Measurements from ENCODE around the gene HSPBP1. TPM values are rescaled to one million over a fixed set of nuclear protein-coding genes. Genes with fewer than 3 reads are reported as not detected.

The HSPBP1 gene
- total RNA-seq, 1 experiment from 2014 or later = 63.0 TPM

DNA sequence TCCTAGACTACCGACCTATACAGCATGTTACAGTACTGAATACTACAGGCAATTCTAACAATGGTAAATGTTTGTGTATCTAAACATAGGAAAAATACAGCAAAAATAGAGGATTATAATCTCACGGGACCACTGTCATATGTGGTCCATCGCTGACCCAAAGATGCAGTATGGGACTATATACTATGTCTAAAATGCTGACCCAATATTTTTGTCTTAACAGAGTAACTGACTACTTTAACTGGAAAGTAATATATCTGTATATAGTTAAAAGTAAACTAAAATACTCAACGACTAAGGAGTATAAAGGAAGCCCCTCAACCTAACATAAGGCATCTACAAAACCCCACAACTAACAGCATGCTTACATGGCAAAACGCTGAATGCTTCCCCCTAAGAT, 46.9 kb downstream of the HSPBP1 start:
- DNase-seq (ENCODE audit: low read depth, low spot score) = no peak
- Histone ChIP-seq H3K36me3 (ENCODE audit: control insufficient read depth in 1 of 2, insufficient read depth in 2 of 2, low read length in 2 of 2) (peaks cover 22 to 41% of the 10 kb centered on the region in 2 experiments), H3K79me2 (ENCODE audit: insufficient read depth, low read length) (peaks cover 4% of the 10 kb centered on the region; the same call in 1 of the 2 replicates), H2AFZ (ENCODE audit: low read depth, low read length, poor library complexity, severe bottlenecking) (no peak overlapping the region), H3K9me2 (ENCODE audit: insufficient read depth) (no peaks in the 10 kb centered on the region), H3K9ac (ENCODE audit: low read length) (no peak overlapping the region), H3K4me1 (ENCODE audit: control insufficient read depth in 1 of 2, insufficient read depth in 2 of 2, low read length in 2 of 2) (no peaks in the 10 kb centered on the region), H4K20me1 (ENCODE audit: insufficient read depth) (no peaks in the 10 kb centered on the region), H3K9me3 (ENCODE audit: control insufficient read depth in 1 of 2, insufficient read depth in 1 of 2, low read depth in 1 of 2, low read length in 2 of 2) (no peaks in the 10 kb centered on the region), H3K27ac (ENCODE audit: low read depth, low read length) (no peak overlapping the region), H3K4me2 (ENCODE audit: low read length) (no peak overlapping the region), H3K27me3 (ENCODE audit: insufficient read depth, low read length) (no peaks in the 10 kb centered on the region), H3K4me3 (replicated peaks in 1 of 2; ENCODE audit: low read depth in 1 of 2, low read length in 2 of 2) (no peak overlapping the region)
- ChIA-PET CTCF (no interaction called here), RAD21 (ENCODE audit: low non-redundant PET in 1 of 2, low total read pairs in 2 of 2, uncharacterized antibody in 2 of 2, unreplicated experiment in 2 of 2) (no interaction called here), POLR2A (no interaction called here)
- no TSS peak for BruUV-seq (replicated peaks)
- intact Hi-C loops (cut with micrococcal nuclease) = no loop called here
- TF ChIP-seq YY1 (IDR thresholded peaks at IDR 0.05; ENCODE audit: extremely low read depth, insufficient replicate concordance, low read depth, low read length) (no peak), POLR2A (IDR thresholded peaks at IDR 0.05; ENCODE audit: borderline replicate concordance, extremely low read depth, insufficient read depth, insufficient read length) (no peak), EZH2 (IDR thresholded peaks at IDR 0.05) (no peak), JUND (IDR thresholded peaks at IDR 0.05) (no peak), SRF (IDR thresholded peaks at IDR 0.05; ENCODE audit: low read depth) (no peak), ZNF274 (IDR thresholded peaks at IDR 0.05; ENCODE audit: low read depth, low read length) (no peak), EZH2phosphoT487 (IDR thresholded peaks at IDR 0.05; ENCODE audit: borderline replicate concordance) (no peak), CEBPB (IDR thresholded peaks at IDR 0.05; ENCODE audit: low read depth) (no peak), SIN3A (IDR thresholded peaks at IDR 0.05; ENCODE audit: low read depth) (no peak), SP1 (IDR thresholded peaks at IDR 0.05; ENCODE audit: low read depth) (no peak), TCF7L2 (IDR thresholded peaks at IDR 0.05; ENCODE audit: borderline replicate concordance, extremely low read depth, insufficient read depth, insufficient read length) (no peak), CBX3 (IDR thresholded peaks at IDR 0.05; ENCODE audit: low read depth) (no peak)
- TF ChIP-seq, protein P1, sequence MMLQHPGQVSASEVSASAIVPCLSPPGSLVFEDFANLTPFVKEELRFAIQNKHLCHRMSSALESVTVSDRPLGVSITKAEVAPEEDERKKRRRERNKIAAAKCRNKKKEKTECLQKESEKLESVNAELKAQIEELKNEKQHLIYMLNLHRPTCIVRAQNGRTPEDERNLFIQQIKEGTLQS (IDR thresholded peaks at IDR 0.05) = no peak
- TF ChIP-seq, protein P2, sequence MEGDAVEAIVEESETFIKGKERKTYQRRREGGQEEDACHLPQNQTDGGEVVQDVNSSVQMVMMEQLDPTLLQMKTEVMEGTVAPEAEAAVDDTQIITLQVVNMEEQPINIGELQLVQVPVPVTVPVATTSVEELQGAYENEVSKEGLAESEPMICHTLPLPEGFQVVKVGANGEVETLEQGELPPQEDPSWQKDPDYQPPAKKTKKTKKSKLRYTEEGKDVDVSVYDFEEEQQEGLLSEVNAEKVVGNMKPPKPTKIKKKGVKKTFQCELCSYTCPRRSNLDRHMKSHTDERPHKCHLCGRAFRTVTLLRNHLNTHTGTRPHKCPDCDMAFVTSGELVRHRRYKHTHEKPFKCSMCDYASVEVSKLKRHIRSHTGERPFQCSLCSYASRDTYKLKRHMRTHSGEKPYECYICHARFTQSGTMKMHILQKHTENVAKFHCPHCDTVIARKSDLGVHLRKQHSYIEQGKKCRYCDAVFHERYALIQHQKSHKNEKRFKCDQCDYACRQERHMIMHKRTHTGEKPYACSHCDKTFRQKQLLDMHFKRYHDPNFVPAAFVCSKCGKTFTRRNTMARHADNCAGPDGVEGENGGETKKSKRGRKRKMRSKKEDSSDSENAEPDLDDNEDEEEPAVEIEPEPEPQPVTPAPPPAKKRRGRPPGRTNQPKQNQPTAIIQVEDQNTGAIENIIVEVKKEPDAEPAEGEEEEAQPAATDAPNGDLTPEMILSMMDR (IDR thresholded peaks at IDR 0.05 in 2 of 3, conservative IDR thresholded peaks at IDR 0.05 in 1 of 3; ENCODE audit: borderline replicate concordance in 1 of 3, insufficient read depth in 1 of 3, low read depth in 2 of 3, low read length in 2 of 3) = no peak
- TF ChIP-seq, protein P3, sequence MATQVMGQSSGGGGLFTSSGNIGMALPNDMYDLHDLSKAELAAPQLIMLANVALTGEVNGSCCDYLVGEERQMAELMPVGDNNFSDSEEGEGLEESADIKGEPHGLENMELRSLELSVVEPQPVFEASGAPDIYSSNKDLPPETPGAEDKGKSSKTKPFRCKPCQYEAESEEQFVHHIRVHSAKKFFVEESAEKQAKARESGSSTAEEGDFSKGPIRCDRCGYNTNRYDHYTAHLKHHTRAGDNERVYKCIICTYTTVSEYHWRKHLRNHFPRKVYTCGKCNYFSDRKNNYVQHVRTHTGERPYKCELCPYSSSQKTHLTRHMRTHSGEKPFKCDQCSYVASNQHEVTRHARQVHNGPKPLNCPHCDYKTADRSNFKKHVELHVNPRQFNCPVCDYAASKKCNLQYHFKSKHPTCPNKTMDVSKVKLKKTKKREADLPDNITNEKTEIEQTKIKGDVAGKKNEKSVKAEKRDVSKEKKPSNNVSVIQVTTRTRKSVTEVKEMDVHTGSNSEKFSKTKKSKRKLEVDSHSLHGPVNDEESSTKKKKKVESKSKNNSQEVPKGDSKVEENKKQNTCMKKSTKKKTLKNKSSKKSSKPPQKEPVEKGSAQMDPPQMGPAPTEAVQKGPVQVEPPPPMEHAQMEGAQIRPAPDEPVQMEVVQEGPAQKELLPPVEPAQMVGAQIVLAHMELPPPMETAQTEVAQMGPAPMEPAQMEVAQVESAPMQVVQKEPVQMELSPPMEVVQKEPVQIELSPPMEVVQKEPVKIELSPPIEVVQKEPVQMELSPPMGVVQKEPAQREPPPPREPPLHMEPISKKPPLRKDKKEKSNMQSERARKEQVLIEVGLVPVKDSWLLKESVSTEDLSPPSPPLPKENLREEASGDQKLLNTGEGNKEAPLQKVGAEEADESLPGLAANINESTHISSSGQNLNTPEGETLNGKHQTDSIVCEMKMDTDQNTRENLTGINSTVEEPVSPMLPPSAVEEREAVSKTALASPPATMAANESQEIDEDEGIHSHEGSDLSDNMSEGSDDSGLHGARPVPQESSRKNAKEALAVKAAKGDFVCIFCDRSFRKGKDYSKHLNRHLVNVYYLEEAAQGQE (IDR thresholded peaks at IDR 0.05; ENCODE audit: low read depth) = no peak
- no peak for ATAC-seq
